Measurements from ENCODE around the gene MRTFB. TPM values are rescaled to one million over a fixed set of nuclear protein-coding genes. Genes with fewer than 3 reads are reported as not detected.
"Not testable (repeated sequence)": the region's sequence is repeated elsewhere in the genome, so short reads cannot be mapped to it uniquely, and the experiment has no call there.

The MRTFB gene
- total RNA-seq, 2 experiments from 2014 or later, result 9.8 to 14.0 TPM

DNA sequence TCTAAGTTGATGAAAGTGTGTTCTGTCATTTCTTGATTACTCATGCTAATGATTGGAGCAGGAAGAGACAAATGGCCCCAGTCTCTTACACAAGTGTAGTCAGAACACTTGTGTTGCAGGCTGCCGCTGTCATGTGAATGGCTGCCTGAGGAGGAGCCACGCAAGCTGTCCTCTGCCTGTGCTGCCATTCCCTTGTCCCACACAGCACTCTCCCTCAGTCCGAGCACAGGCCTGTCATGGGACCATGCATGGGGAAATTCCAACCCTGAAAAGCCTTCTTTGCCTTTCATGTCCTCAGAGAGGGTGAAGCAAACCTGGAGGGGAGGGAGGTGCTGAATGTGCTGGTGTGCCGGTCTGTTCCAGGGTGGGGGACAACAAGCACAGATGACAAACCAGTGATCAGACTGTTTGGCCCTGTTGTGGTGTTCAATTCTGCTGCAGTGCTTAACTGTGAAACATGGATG lies 109.4 kb downstream of the MRTFB start:
- POLR2A ChIA-PET, result no interaction called here
- CTCF ChIA-PET, result interaction anchor here (0.6 kb wide), 1 partner anchor 248 kb away, joined by 3 read pairs; no protein-coding TSS in a partner anchor

DNA sequence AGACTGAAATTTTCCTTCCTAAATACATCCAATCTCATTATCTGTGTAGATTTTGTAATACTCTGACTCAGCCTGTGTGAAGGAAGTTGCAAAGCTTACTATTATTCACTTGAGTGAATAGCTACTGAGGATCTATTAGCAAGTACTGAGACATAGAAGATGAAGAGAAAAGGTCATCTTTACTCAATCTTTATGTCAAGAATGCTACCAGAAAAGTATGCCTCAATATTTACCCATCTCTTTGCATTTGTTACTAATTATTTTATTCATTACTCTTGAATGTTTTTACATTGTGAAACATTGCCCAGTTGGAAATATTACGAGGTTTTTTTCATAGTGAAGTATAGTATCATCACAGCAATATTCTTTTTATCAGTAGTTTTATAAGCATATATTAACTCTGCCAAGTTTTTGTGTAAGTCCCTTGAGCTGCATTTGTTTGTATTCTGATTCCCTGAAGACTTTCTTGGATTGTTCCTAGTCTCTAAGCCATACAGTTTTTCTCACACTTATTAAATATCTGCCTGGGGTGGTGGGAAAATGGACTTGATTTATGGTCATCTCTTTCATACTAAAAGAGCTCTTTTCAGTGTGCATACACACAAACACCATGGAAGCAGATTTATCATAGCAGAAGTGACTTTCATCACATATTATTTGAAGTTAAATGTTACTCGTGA lies 110.4 kb downstream of the MRTFB start:
- POLR2A ChIA-PET, result no interaction called here
- CTCF ChIA-PET, result no interaction called here

DNA sequence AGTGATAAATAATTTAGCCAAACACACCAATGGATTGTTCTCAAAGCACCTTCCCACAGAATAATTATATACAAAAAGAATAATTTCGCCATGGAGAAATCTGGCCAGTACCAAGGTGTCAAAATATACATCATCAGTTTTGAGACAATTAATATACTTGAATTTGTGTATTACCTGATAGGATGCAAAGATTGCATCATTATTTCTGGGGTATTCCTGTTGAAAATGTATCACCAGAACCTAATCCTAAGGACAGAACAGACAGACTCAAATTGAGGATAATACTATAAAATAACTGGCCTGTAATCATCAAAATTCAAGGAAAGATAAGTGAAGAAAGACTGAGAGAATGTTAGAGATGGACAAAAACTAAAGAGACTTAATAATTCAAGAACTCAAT lies 111.9 kb downstream of the MRTFB start:
- CTCF ChIA-PET, result no interaction called here
- POLR2A ChIA-PET, result no interaction called here

DNA sequence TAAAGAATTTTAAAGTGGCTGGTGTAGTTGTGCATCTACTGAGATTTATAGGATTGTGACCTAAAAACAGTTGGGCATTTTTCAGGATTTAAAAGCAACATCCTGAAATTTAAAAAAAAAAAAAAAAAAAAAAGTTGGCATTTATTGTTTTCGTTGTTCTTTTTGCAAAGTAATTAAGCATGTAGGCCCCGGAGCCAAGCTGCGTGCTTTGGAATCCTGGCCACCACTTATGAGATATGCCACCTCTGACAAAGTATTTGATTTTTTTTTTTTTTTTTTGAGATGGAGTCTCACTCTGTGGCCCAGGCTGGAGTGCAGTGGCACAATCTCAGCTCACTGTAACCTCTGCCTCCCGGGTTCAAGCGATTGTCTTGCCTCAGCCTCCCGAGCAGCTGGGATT lies 112.8 kb downstream of the MRTFB start:
- POLR2A ChIA-PET, result not testable (repeated sequence)
- CTCF ChIA-PET, result interaction anchor here (0.7 kb wide), 3 partner anchors 187 to 300 kb away, joined by 3 to 5 read pairs (median 3); no protein-coding TSS in a partner anchor

DNA sequence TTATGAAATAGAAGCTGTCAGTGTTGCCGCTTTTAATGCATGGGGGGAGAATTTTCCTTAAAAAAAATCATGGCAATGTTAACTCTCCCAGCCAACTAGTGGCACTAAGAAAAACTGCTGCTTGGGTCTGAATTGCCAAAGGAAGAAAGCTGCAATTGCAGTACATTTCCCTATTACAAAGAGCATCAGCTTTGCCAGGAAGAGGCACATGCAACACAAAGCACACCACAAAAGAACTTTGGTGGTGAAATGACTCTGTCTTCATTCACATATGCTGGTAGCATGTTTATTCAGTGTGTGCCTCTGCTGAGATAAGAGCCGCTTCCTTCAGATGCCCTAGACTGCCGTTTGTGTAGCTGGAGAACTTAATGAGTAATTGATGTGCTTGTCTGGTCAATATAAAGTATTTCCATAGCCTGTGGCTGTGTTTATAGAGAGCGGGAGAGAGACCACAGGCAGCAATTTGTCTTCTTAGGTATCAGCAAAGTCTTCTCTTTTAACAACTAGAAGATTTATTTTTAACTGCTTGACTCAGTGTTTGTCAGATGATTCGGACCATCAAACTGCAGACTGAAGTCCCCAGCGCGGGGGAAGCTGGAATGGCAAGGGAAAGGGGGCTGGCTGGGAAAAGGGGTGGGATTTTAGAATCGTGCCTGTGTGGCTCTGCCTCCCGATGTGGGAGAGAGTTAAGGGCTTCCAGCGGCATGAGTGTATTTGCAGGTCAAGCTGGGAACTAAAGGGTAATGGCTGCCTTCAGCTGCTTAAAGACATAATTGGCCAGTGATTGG lies 115.1 kb downstream of the MRTFB start:
- ChIA-PET POLR2A (no interaction called here), CTCF (no interaction called here)

DNA sequence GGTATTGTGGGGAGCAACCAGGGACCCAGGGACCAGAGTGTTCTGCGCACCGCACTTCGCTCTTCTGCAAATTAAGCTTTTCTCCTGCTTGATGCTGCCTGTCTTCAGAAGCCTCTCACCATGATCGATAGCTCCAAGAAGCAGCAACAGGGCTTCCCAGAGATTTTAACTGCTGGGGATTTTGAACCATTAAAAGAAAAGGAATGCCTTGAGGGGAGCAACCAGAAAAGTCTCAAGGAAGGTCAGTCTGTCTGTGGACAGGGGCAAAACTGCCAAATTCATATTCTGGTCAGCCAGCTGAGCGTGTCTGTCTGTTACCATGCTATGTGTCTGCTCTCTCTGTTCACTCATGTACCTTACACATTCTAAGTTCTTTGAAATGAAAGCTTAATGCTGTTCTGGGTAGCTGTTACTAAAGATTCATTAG lies 115.7 kb downstream of the MRTFB start:
- ChIA-PET CTCF (interaction anchor here (0.6 kb wide), 1 partner anchor 82 kb away, joined by 4 read pairs; no protein-coding TSS in a partner anchor), POLR2A (no interaction called here)

DNA sequence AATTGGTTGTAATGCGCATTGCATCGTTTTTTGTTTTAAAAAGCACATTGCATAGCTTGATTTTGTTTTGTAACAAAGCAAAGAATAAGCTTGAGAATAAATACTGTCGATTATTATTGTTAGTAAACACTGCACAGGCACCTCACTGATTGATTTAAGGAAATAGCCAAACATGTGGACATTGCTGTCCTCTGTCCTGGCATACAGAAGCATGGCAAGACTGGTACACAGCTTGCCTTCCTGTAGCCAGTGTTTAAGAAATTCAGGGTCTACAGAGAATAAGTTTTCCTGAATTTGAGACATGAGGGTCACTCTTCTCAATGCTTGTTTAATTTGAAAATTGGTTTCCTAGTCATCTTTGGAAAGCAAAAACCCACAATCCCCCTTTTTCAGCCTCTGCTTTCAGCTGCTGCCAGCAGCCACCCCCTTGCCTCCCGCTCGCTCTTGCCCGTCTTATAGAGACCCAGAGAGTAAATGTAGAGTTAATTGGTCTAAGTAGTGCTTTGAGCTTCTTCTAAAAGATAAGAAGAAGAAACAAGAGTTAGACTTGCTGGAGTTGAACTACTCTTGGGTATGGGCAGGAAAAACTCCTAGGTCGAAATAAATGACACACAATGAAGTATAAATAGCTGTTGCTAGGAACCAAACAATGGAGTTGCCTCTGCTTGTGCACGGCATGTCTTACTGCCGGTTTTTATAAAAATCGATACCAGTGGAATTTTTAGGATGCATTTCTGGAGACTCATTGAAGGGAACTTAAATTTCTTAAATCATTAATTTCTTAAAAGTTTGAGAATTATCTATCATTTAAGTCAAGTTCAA lies 116.6 kb downstream of the MRTFB start:
- CTCF ChIA-PET, result interaction anchor here (0.6 kb wide), 1 partner anchor 81 kb away, joined by 4 read pairs; no protein-coding TSS in a partner anchor
- POLR2A ChIA-PET, result no interaction called here

DNA sequence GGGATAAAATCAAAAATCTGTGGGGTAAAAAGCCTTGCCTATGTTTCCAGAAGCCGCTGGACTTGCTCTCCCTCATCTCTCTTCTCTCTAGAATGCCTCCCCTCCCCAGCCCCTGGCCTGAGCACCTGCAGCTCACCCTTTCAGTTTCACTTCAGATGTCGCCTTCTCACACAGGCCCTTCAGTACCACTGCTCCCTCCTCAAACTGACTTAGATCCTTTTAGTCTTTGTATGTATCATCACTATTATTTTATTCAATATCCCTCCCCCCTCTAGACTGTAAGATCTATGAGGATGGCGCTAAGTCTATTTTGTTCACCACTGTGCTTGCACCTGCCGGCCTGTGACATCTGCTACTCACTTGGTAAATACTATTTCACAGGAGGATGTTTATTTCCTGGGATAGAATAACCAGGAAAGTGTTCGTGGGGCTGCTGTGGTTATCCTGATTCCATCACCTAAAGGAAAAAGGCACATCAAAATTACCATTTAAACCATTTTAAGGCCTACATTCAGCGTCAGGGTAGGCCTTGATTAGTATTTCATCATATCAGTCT lies 122.3 kb downstream of the MRTFB start:
- ChIA-PET CTCF (no interaction called here), POLR2A (no interaction called here)

DNA sequence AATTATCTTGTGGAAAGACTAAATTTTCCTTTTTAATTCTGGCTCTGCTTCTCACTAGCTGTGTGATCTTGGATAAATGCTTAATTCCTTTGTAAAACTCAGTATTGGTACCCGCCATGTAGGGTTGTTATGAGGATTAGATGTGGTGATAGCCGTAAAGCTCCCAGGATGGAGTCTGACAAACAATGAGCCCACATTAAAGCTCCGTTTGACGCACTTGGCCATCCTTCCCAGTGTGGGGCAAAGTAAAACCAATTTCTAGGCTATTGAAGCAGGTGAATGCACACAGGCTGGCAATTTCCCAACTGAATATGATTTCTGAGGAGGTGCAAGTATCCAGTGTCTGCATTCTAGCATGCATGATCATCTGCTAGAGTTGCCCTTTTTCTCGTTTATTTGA lies 123.6 kb downstream of the MRTFB start:
- ChIA-PET CTCF (no interaction called here), POLR2A (no interaction called here)

DNA sequence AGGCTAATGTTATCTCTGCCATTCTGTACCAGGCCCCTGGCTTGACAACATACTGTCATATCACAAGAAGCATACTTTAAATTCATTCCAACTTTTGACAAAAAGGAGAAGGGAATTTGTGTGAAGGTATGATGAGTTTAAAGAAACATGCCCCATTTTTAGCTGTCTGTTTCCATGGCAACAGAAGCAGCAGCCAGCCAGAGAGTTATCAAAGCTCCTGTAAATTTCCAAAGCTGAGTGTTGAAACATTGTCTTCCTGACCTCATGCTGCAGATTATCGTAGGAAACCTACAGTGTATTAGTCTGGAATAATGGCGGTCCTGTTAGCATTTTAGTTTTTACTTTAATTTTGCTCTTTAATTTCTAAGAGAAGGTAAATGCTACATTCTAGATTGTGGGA lies 124.9 kb downstream of the MRTFB start:
- ChIA-PET POLR2A (no interaction called here), CTCF (no interaction called here)

DNA sequence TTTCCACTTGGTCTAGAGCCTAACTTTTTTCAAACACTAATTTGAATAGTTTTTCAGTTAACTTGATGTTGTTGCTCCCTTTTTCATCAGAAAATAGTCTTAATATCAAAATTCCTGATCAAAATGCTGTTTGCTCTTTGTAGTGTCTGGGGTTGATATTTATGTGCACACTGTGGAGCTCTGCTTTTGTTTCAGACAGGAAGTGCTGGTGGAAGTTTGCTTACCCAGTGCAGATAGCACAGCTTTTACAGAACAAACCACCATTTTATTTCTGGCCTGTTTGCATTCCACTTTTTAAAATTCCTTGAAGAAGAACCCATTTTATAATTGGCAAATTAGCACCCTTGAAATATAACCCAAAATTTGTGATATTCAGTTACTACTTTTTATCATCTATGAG lies 125.4 kb downstream of the MRTFB start:
- CTCF ChIA-PET, result no interaction called here
- POLR2A ChIA-PET, result no interaction called here

DNA sequence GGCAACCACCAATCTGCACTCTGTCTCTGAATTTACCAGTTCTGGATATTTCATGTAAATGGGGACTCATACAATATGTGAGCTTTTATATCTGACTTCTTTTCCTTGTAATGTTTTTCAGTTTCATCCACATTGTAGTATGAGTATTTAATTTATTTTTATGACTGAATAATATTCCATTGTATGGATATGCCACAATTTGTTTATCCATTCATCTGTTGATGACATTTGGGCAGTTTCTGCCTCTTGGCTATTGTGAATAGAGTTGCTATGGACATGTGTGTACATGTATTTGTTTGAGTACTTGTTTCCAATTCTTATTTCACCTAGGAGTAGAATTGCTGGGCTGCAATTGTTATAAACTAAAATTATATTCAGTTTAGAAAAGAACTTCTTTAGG lies 126.9 kb downstream of the MRTFB start:
- POLR2A ChIA-PET, result no interaction called here

DNA sequence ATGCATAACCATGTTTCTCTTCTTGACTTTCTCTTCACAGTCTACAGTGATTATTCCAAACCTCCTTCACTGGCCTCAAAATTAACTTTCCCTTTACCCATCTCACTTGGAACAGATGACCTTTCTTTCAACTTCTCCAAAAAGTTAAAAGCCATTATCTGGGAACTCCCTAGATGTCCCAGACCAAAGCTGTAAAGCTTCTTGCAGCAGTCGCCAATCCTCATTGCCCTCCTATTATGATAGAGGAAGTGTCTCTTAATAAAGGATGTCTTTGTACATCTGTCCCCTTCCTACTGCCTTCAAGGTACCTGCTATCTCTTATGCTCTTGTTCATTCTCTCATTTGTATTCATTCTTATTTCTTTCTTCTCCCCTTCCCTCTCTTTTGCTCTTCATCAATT lies 127.5 kb downstream of the MRTFB start:
- ChIA-PET CTCF (no interaction called here), POLR2A (no interaction called here)

More for the DNA sequence above, 126.9 kb downstream of the MRTFB start:
- CTCF ChIA-PET, result no interaction called here

DNA sequence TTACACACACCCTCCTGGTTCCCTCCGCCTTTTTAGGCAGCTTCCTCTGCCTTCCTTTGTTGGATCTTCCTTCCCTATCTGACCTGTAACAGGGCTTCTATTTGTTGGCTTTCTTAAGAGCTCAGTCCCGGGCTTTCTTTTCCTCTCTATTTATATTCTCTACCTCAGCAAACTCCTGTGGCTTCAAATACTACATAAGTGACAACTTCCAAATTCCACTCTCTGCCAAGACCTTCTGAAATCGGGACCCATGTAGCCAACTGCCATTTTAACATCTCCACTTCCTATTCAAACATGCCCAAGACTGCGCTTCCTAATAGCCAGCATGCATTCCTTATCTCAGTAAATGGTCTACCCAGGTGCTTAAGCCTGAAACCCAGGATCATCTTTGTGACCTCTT lies 128.1 kb downstream of the MRTFB start:
- CTCF ChIA-PET, result no interaction called here
- POLR2A ChIA-PET, result no interaction called here

DNA sequence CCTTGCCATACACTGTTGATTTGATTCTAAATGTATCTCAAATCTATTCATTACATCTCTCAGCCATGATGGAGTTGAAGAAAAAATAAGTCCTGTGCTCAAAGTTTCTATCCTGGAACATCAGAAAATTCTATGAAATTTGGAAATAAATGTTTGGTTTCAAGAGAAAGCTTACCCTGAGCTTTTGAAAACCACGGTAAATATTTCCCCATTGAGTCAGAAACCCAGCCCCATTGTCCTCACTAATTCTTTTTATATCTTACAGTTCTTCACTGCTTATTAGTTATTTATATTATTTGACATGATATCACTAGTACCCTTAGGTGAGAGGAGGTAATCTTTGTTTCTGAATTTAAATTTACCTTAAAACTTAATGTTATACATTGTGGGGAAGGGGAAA lies 128.5 kb downstream of the MRTFB start:
- CTCF ChIA-PET, result no interaction called here
- POLR2A ChIA-PET, result no interaction called here

DNA sequence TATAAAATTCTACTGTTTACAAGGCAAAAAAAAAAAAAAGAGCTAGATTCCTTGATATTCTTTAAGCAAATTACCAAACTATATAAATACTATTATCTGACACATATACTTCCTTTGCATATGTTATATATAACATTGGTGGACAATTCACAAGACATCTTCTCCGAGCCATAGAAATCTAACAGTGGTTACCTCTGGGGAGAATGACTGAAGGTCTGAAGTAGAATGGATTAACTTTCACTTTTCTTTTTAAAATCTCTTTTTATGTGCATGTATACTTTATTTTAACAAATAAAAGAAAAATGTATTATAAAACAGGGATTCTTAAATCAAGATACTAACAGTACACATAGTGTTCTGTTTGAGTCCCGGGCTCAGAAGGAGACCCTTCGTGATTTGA lies 131.0 kb downstream of the MRTFB start:
- ChIA-PET CTCF (no interaction called here), POLR2A (no interaction called here)

DNA sequence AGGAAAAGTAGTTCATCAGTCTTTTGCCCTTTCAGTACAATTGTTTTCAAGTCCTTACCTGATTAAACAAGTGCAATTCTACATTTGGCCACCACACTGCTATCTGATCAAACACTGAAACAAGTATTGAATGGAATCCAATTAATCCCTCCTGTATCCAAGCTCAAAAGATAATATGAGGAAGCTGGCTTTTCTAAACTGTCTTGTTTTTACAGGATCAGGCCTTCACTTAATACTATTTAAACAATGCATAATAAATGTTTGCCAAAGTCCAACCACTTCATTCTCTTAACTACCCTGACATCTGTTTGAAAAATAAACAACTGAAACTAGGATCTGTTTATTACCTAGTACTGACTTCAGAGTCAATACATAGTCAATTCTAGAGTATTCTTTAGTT lies 131.6 kb downstream of the MRTFB start:
- ChIA-PET CTCF (no interaction called here), POLR2A (no interaction called here)

DNA sequence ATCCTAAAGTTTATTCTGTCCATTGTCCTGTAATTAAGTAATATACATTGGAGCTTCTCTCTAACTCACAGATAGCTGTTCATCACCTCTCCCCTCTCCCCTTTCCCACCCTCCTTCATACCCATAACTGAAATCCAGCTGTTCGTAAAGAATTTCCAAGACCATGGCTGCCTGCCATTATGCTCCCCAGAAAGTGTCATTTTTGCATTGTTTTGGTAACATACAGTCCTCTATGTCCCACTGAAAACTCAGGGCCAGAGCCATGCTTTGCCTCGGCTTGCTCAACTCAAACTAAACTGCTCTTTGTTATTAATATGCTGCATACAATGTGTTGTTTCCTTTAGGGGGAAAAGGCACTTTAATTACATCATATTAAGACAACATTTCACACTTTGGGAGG lies 132.0 kb downstream of the MRTFB start:
- ChIA-PET POLR2A (no interaction called here), CTCF (no interaction called here)

DNA sequence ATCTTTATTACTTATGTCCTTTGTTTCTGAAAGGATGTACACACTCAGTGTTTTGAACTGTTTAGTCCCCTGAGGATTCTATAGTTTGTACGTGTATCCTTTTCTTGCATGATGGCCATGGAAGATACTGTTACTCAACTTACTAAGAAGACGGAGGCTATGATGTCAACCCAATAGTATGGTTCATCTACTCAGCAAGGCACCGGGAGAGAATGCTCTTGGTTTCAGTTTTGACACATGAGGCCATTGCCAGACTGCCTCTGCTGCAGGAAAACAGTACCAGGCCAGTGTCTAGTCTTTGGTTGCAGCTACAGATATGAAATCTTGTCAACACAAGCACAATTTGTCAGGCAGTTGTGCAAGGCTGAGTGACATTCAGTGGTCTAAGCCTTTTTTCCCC lies 134.5 kb downstream of the MRTFB start:
- ChIA-PET POLR2A (no interaction called here), CTCF (no interaction called here)

DNA sequence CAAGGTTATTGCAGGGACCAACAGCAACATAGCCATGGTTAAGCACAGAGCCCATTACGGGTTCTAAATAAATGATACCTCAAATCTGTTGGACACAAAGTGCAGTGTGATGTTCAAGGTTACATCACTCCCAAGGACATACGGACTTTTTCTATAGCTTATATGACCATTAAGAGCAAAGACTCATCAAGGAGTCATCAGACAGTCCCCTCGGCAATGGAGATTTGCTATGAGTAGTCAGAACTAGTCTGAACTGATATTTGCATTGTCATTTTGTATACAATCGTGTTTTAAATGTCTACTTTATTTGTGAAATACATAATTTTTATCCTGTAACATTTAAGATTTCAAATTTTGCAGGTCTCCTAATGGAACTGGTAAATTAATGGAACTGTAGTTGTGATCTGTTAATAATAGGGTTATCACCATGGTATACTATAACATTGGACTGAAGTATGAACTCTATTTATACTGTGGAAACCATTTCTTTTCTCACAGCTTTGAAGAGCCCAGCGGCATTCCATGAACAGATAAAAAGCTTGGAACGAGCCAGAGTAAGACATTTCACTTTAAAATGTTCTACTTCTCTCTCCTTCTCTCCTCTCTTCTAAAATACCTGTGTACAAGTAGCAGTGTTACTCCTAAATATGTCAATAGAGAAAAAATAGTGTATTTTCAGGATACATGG lies 140.9 kb downstream of the MRTFB start:
- POLR2A ChIA-PET, result no interaction called here
- CTCF ChIA-PET, result no interaction called here

All from activated CD8-positive, alpha-beta memory T cell treated with anti-CD3 and anti-CD28 coated beads for 36 hours (primary cell).